Astrocyte of the spinal cord (primary cell): ENCODE results near the gene ARHGAP28.
"Not testable (repeated sequence)": the region's sequence is repeated elsewhere in the genome, so short reads cannot be mapped to it uniquely, and the experiment has no call there.

Source experiments
- DNase-seq: peaks from one replicate; pipeline ENCODE4 v3.0.0; 2011; ENCODE audit warnings: low read depth, low spot score
- H3K4me3 ChIP-seq: 2 replicates; pipeline ENCODE4 v1.5.1; 2011; ENCODE audit warnings: low read depth, mild to moderate bottlenecking, low read length, moderate library complexity
- in situ Hi-C: cut with HindIII; loops from 2 replicates; pipeline ENCODE4 v1.10.0; 2017; ENCODE audit warnings: low sequenced_read_pairs
- TF ChIP-seq, protein P1 (sequence below): IDR thresholded peaks from 2 replicates; pipeline ENCODE4 v1.5.1; 2012; ENCODE audit warnings: low read depth, mild to moderate bottlenecking, low read length, inconsistent platforms

The ARHGAP28 gene

DNA sequence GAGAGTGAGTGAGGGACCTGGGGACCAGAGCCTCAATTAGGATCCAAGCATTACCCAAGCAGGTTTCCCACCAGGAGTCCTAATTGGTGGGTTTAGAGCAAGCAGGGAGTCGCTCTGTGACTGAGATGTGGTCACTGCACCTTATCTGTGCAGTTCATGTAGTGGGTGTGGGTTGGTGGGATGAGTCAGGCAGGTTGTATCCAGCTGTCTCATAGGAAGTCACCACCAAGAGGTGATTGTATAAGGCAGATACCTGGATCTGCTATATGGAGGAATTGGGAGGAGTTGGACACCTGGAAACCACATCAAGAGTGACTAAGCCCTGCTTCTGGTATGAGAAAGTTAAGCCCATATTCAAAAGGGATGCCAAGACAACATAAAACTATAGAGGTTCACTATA, 106.8 kb downstream of the ARHGAP28 start:
- TF ChIP-seq, protein P1, sequence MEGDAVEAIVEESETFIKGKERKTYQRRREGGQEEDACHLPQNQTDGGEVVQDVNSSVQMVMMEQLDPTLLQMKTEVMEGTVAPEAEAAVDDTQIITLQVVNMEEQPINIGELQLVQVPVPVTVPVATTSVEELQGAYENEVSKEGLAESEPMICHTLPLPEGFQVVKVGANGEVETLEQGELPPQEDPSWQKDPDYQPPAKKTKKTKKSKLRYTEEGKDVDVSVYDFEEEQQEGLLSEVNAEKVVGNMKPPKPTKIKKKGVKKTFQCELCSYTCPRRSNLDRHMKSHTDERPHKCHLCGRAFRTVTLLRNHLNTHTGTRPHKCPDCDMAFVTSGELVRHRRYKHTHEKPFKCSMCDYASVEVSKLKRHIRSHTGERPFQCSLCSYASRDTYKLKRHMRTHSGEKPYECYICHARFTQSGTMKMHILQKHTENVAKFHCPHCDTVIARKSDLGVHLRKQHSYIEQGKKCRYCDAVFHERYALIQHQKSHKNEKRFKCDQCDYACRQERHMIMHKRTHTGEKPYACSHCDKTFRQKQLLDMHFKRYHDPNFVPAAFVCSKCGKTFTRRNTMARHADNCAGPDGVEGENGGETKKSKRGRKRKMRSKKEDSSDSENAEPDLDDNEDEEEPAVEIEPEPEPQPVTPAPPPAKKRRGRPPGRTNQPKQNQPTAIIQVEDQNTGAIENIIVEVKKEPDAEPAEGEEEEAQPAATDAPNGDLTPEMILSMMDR, result no peak
- no peak overlapping the region for H3K4me3 ChIP-seq
- in situ Hi-C loops, result no loop called here
- no peak for DNase-seq

DNA sequence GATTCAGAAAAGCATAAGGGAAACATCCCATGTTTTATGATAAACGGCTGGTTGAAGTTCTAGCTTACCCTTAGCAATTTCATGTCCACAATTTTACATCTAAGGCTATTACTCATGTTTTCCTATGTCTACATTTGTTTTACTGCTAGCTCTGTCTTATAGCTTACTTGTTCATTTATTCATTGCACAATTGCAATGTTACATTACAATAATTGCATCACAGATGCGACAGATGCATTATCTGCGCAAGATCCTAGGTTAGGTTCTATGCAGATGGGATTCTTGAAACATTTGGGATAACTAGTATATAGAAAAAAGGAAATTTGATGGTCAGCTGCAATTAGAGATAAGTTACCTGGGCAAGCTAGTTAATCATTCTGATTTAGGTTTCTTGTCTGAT, 108.4 kb downstream of the ARHGAP28 start:
- in situ Hi-C loops, result no loop called here
- H3K4me3 ChIP-seq, result no peak overlapping the region
- TF ChIP-seq, protein P1, result no peak
- no peak for DNase-seq

DNA sequence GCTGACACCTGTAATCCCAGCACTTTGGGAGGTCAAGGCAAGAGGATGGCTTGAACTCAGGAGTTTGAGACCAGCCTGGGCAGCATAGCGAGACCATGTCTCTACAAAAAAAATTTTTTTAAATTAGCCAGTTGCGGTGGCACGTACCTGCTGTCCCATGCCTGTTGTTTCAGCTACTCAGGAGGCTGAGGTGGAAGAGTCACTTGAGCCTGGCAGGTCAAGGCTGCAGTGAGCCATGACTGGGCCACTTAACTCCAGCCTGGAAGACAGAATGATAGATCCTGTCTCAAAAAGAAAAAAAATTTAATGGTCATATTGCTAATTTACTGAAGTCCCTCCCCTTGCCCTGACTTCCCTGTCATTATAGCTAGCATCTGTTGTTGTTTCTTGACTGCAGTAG, 112.6 kb downstream of the ARHGAP28 start:
- no peak overlapping the region for H3K4me3 ChIP-seq
- in situ Hi-C loops, result no loop called here

DNA sequence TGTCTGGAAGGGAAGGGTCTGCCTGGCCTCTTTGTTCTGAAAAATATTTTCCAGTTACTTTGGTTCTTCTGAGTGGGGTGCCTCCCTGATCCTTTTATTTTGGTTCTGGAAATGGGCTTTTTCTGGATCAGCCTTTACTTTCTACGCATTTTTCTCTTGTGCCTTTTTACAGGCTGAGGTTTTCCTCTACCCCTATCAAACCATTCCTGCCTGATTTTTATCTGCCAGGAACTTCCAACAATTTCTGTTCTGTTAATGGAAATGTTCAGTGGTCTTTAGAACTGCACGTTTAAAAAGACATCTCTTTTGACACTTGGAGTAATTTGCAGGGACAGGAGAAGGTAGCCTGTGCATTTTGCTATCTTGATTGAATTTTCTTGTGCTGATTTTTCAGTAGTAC, 113.8 kb downstream of the ARHGAP28 start:
- DNase-seq, result no peak
- TF ChIP-seq, protein P1, result no peak
- in situ Hi-C loops, result no loop called here
- H3K4me3 ChIP-seq, result no peak overlapping the region

More for the DNA sequence above, 112.6 kb downstream of the ARHGAP28 start:
- TF ChIP-seq, protein P1, result no peak
- no peak for DNase-seq

DNA sequence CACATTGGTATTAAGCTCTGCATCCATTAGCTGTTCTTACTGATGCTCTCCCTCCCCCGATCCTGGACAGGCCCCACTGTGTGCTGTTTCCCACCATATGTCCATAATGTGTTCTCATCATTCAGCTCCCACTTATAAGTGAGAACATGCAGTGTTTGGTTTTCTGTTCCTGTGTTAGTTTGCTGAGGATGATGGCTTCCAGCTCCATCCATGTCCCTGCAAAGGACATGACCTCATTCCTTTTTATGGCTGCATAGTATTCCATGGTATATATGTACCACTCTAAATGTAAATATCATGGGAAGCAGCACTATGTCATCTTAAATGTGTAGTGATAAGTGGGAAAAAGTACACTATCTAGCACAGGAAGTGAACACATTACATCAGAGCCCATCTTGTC, 116.0 kb downstream of the ARHGAP28 start:
- H3K4me3 ChIP-seq, DNase-seq, in situ Hi-C loops: not testable (repeated sequence)

DNA sequence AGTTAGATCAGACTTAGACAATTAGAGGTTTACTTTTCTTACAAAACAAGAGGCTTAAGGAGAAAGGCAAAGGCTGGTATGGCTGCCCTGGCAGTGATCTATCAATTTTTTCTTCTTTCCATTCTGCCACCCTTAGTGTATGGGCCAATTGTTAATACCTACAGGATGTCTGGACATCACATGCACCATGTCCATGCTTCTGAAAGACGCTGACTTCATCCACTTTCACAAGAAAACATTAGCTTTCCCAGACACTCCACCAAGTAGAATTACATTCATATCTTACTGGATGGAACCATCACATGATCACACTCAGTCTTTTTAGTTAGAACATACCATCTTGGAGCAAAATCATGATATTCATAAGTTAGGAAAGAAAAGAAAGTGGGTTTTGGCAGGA, 120.9 kb downstream of the ARHGAP28 start:
- TF ChIP-seq, protein P1, result no peak
- in situ Hi-C loops, result no loop called here
- no peak for DNase-seq
- no peak overlapping the region for H3K4me3 ChIP-seq

DNA sequence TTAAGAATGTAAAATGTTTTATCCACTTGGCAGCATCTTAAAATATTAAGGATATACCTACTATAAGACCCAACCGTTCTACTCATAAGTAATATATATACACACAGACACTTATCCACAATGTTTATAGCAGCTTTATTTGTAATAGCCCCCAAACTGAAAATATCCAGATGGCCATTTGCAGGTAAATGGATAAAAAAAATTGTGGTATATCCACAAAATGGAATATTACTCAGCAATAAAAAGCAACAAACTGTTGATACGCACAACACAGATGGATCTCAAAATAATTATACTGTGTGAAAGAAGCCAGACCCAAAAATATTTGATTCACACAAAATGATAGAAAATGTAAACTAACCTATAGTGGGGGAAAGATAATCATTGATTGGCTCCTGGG, 122.0 kb downstream of the ARHGAP28 start:
- in situ Hi-C loops, result no loop called here
- TF ChIP-seq, protein P1, result no peak
- H3K4me3 ChIP-seq, result no peak overlapping the region
- DNase-seq, result no peak
